WERI-Rb-1 (cell line): ENCODE measurements around the gene LAMB4.

Experiments
- DNase-seq: peaks from one replicate; pipeline ENCODE4 v3.0.0-alpha.2; 2020
- H3K27ac ChIP-seq: fragments of 250-450 bp; sonication (Bioruptor Pico); 2 replicates; pipeline ENCODE4 v1.5.1; 2020; ENCODE audit warnings: mild to moderate bottlenecking, moderate library complexity
- H3K27me3 ChIP-seq: fragments of 250-450 bp; sonication (Bioruptor Pico); 2 replicates; pipeline ENCODE4 v1.5.1; 2021; ENCODE audit warnings: mild to moderate bottlenecking, low read depth, moderate library complexity; ENCODE audit not compliant: insufficient read depth, severe bottlenecking
- H3K36me3 ChIP-seq: fragments of 250-450 bp; sonication (Bioruptor Pico); 2 replicates; pipeline ENCODE4 v1.5.1; 2020; ENCODE audit warnings: mild to moderate bottlenecking, moderate library complexity
- H3K4me3 ChIP-seq: 2 replicates; pipeline ENCODE4 v1.5.1; 2011; ENCODE audit warnings: low read depth, mild to moderate bottlenecking, control low read depth, low read length
- H3K9me3 ChIP-seq: fragments of 250-450 bp; sonication (Bioruptor Pico); 2 replicates; pipeline ENCODE4 v1.5.1; 2021; ENCODE audit warnings: mild to moderate bottlenecking, moderate library complexity; ENCODE audit not compliant: severe bottlenecking
- CTCF ChIP-seq: IDR thresholded peaks from 2 replicates; pipeline ENCODE4 v1.5.1; 2011; ENCODE audit warnings: low read depth, mild to moderate bottlenecking, control low read depth, inconsistent platforms, low read length

Gene LAMB4

GRCh38 chr7:108103558-108104298, 26.4 kb downstream of the LAMB4 start:
- Histone ChIP-seq H3K9me3 (no peaks in the 10 kb centered on the region), H3K27ac (no peak overlapping the region), H3K36me3 (no peaks in the 10 kb centered on the region), H3K27me3 (no peaks in the 10 kb centered on the region), H3K4me3 (no peak overlapping the region)
- no peak for TF ChIP-seq CTCF
- no peak for DNase-seq

GRCh38 chr7:108102671-108103312, 27.4 kb downstream of the LAMB4 start:
- no peaks in the 10 kb centered on the region for H3K9me3 ChIP-seq
- DNase-seq, result no peak
- no peaks in the 10 kb centered on the region for H3K36me3 ChIP-seq
- no peak overlapping the region for H3K27ac ChIP-seq
- no peak for TF ChIP-seq CTCF
- H3K27me3 ChIP-seq, result no peaks in the 10 kb centered on the region
- H3K4me3 ChIP-seq, result no peak overlapping the region

GRCh38 chr7:108101759-108102158, 28.4 kb downstream of the LAMB4 start:
- no peak for DNase-seq
- Histone ChIP-seq H3K36me3 (no peaks in the 10 kb centered on the region), H3K27ac (no peak overlapping the region), H3K4me3 (no peak overlapping the region), H3K27me3 (no peaks in the 10 kb centered on the region), H3K9me3 (no peaks in the 10 kb centered on the region)
- no peak for TF ChIP-seq CTCF

- no peak overlapping the region for H3K27ac ChIP-seq
- no peaks in the 10 kb centered on the region for H3K27me3 ChIP-seq
- DNase-seq, result no peak
- no peaks in the 10 kb centered on the region for H3K36me3 ChIP-seq
- no peaks in the 10 kb centered on the region for H3K9me3 ChIP-seq
- no peak for TF ChIP-seq CTCF
- H3K4me3 ChIP-seq, result no peak overlapping the region
Observed at GRCh38 chr7:108099713-108100112, 30.4 kb downstream of the LAMB4 start.

GRCh38 chr7:108097703-108098102, 32.5 kb downstream of the LAMB4 start:
- Histone ChIP-seq H3K27me3 (no peaks in the 10 kb centered on the region), H3K36me3 (no peaks in the 10 kb centered on the region), H3K9me3 (no peaks in the 10 kb centered on the region), H3K4me3 (no peak overlapping the region), H3K27ac (no peak overlapping the region)
- TF ChIP-seq CTCF, result peak; percentile 54
- DNase-seq, result peak; percentile 33

- Histone ChIP-seq H3K9me3 (peaks cover 2% of the 10 kb centered on the region), H3K36me3 (no peaks in the 10 kb centered on the region), H3K27me3 (no peaks in the 10 kb centered on the region), H3K4me3 (no peak overlapping the region), H3K27ac (no peak overlapping the region)
- DNase-seq, result no peak
- no peak for TF ChIP-seq CTCF
Observed at GRCh38 chr7:108096996-108097395, 33.2 kb downstream of the LAMB4 start.
